Measurements from ENCODE around the gene KCNQ5.

KCNQ5 gene

GRCh38 chr6:73203098-73203497 lies 581.2 kb downstream of the KCNQ5 start:
- no peaks in the 10 kb centered on the region for H3K27me3 Mint-ChIP-seq (ENCODE audit: low read depth, poor library complexity)
- H3K9me3 Mint-ChIP-seq = peaks cover 11% of the 10 kb centered on the region
- no peaks in the 10 kb centered on the region for H3K36me3 Mint-ChIP-seq (ENCODE audit: low read depth)
- no peak overlapping the region for H3K27ac Mint-ChIP-seq
- DNase-seq = no peak
- TF ChIP-seq, protein P1, sequence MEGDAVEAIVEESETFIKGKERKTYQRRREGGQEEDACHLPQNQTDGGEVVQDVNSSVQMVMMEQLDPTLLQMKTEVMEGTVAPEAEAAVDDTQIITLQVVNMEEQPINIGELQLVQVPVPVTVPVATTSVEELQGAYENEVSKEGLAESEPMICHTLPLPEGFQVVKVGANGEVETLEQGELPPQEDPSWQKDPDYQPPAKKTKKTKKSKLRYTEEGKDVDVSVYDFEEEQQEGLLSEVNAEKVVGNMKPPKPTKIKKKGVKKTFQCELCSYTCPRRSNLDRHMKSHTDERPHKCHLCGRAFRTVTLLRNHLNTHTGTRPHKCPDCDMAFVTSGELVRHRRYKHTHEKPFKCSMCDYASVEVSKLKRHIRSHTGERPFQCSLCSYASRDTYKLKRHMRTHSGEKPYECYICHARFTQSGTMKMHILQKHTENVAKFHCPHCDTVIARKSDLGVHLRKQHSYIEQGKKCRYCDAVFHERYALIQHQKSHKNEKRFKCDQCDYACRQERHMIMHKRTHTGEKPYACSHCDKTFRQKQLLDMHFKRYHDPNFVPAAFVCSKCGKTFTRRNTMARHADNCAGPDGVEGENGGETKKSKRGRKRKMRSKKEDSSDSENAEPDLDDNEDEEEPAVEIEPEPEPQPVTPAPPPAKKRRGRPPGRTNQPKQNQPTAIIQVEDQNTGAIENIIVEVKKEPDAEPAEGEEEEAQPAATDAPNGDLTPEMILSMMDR (IDR thresholded peaks at IDR 0.05) = no peak
- peaks cover 5% of the 10 kb centered on the region for H3K4me1 Mint-ChIP-seq
- no peak overlapping the region for H3K4me3 Mint-ChIP-seq

- DNase-seq = no peak
- no peaks in the 10 kb centered on the region for H3K36me3 Mint-ChIP-seq (ENCODE audit: low read depth)
- H3K27ac Mint-ChIP-seq = no peak overlapping the region
- peaks cover 5% of the 10 kb centered on the region for H3K4me1 Mint-ChIP-seq
- no peak overlapping the region for H3K4me3 Mint-ChIP-seq
- TF ChIP-seq, protein P1 (IDR thresholded peaks at IDR 0.05) = no peak
- H3K9me3 Mint-ChIP-seq = peaks cover 11% of the 10 kb centered on the region
- no peaks in the 10 kb centered on the region for H3K27me3 Mint-ChIP-seq (ENCODE audit: low read depth, poor library complexity)
Measured at GRCh38 chr6:73204252-73204651, 582.4 kb downstream of the KCNQ5 start.

DNA sequence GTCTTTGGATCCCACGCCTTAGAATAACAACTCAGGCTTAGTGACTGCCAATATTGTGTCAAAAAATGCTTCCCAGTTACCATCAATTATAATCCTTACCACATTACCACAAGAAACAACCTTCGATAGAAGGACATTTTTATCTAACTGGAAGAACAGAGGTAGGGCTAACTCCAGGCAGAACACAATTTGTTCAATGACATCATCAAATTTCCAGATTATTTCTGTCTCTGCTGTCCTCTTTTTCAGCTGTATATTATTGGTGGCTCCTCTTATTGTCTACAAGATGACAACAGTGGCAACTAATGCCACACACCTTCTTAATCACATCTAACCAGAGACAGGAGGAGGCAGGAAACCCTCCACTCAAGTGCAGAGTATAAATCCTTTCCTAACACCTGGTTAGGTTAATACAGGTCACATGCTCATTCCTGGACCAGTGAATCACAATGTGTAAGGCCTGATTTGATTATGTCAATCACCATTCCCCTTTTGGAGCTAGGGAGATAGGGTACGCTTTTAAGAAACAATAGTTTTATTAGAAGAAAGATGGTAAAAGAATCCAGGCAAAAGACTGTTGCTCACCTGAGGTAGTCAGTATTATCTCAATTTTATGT lies 585.5 kb downstream of the KCNQ5 start:
- H3K27ac Mint-ChIP-seq = peak overlapping the region; percentile 6

GRCh38 chr6:73209117-73209516 lies 587.3 kb downstream of the KCNQ5 start:
- Mint-ChIP-seq H3K36me3 (ENCODE audit: low read depth) (no peaks in the 10 kb centered on the region), H3K4me3 (no peak overlapping the region), H3K27ac (no peak overlapping the region), H3K27me3 (ENCODE audit: low read depth, poor library complexity) (no peaks in the 10 kb centered on the region), H3K9me3 (peaks cover 11% of the 10 kb centered on the region), H3K4me1 (no peaks in the 10 kb centered on the region)
- TF ChIP-seq, protein P1 (IDR thresholded peaks at IDR 0.05) = no peak
- no peak for DNase-seq

More for the DNA sequence above, 585.5 kb downstream of the KCNQ5 start:
- H3K9me3 Mint-ChIP-seq = peaks cover 11% of the 10 kb centered on the region
- H3K36me3 Mint-ChIP-seq (ENCODE audit: low read depth) = no peaks in the 10 kb centered on the region
- TF ChIP-seq, protein P1 (IDR thresholded peaks at IDR 0.05) = no peak
- H3K4me1 Mint-ChIP-seq = no peaks in the 10 kb centered on the region
- H3K27me3 Mint-ChIP-seq (ENCODE audit: low read depth, poor library complexity) = no peaks in the 10 kb centered on the region
- H3K4me3 Mint-ChIP-seq = no peak overlapping the region
- no peak for DNase-seq

GRCh38 chr6:73216859-73217258 lies 595.0 kb downstream of the KCNQ5 start:
- TF ChIP-seq, protein P1 (IDR thresholded peaks at IDR 0.05) = no peak
- H3K27ac Mint-ChIP-seq = no peak overlapping the region
- no peak for DNase-seq
- no peaks in the 10 kb centered on the region for H3K9me3 Mint-ChIP-seq
- H3K4me3 Mint-ChIP-seq = no peak overlapping the region
- no peaks in the 10 kb centered on the region for H3K27me3 Mint-ChIP-seq (ENCODE audit: low read depth, poor library complexity)
- H3K4me1 Mint-ChIP-seq = peaks cover 8% of the 10 kb centered on the region
- H3K36me3 Mint-ChIP-seq (ENCODE audit: low read depth) = no peaks in the 10 kb centered on the region

GRCh38 chr6:73225396-73225795 lies 603.5 kb downstream of the KCNQ5 start, which contains the start of gene KHDC1L:
Gene KHDC1L (minus strand): TSS chr6:73225496. CDS start chr6:73225408, 88 bp downstream.
- no peak within 1 kb of the TSS for H3K27ac Mint-ChIP-seq

More at GRCh38 chr6:73225396-73225795, 603.5 kb downstream of the KCNQ5 start, which contains the start of gene KHDC1L:
- no peak within 1 kb of the TSS for H3K4me3 Mint-ChIP-seq
- H3K4me1 Mint-ChIP-seq = no peaks in the 10 kb centered on the region
- DNase-seq = no peak
- TF ChIP-seq, protein P1 (IDR thresholded peaks at IDR 0.05) = no peak
- H3K36me3 Mint-ChIP-seq (ENCODE audit: low read depth) = peaks cover 17% of the 10 kb centered on the region
- no peaks in the 10 kb centered on the region for H3K27me3 Mint-ChIP-seq (ENCODE audit: low read depth, poor library complexity)
- peaks cover 16% of the 10 kb centered on the region for H3K9me3 Mint-ChIP-seq
